SU-DHL-6 (cell line): ENCODE data around the gene CHMP1A.
"Not testable (repeated sequence)": the region's sequence is repeated elsewhere in the genome, so short reads cannot be mapped to it uniquely, and the experiment has no call there.

Experiments
- EZH2phosphoT487 ChIP-seq: fragments of 200-600 bp; sonication (generic), shearing (Covaris generic); conservative IDR thresholded peaks from 2 replicates; pipeline ENCODE4 v1.6.1; 2018; ENCODE audit warnings: mild to moderate bottlenecking, antibody characterized with exemption, low read length, moderate library complexity, mixed read lengths
- TF ChIP-seq, protein P1 (sequence below): fragments of 200-600 bp; sonication (generic); IDR thresholded peaks from one replicate; pipeline ENCODE4 v1.5.1; 2017; ENCODE audit warnings: antibody characterized with exemption, mild to moderate bottlenecking, low read length, moderate library complexity; ENCODE audit not compliant: insufficient read depth, poor library complexity, severe bottlenecking

DNA sequence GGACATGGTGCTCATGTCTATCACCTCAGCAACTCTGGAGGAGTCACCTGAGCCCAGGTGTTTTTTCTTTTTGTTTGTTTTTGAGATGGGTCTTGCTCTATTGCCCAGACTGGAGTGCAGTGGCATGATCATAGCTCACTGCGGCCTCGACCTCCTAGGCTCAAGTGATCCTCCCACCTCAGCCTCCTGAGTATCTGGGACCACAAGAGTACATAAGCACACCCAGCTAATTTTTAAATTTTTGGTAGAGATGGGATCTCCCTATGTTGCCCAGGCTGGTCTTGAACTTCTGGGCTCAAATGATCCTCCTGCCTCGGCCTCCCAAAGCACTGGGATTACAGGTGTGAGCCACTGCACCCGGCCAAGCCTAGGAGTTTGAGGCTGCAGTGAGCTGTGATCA lies 32.1 kb upstream of the CHMP1A start:
- TF ChIP-seq, protein P1, sequence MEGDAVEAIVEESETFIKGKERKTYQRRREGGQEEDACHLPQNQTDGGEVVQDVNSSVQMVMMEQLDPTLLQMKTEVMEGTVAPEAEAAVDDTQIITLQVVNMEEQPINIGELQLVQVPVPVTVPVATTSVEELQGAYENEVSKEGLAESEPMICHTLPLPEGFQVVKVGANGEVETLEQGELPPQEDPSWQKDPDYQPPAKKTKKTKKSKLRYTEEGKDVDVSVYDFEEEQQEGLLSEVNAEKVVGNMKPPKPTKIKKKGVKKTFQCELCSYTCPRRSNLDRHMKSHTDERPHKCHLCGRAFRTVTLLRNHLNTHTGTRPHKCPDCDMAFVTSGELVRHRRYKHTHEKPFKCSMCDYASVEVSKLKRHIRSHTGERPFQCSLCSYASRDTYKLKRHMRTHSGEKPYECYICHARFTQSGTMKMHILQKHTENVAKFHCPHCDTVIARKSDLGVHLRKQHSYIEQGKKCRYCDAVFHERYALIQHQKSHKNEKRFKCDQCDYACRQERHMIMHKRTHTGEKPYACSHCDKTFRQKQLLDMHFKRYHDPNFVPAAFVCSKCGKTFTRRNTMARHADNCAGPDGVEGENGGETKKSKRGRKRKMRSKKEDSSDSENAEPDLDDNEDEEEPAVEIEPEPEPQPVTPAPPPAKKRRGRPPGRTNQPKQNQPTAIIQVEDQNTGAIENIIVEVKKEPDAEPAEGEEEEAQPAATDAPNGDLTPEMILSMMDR, result not testable (repeated sequence)
- TF ChIP-seq EZH2phosphoT487, result not testable (repeated sequence)
